OCI-LY1 (cell line): ENCODE results near the gene AMIGO2.

Experiments used
- CTCF ChIP-seq: fragments of 200-600 bp; sonication (generic), shearing (Covaris generic); IDR thresholded peaks from 2 replicates; pipeline ENCODE4 v1.5.1; 2017; ENCODE audit warnings: mild to moderate bottlenecking, antibody characterized with exemption, low read length, moderate library complexity, mixed read lengths
- EZH2 ChIP-seq: fragments of 200-600 bp; sonication (generic), shearing (Covaris generic); IDR thresholded peaks from 2 replicates; pipeline ENCODE4 v1.8.0; 2017; ENCODE audit warnings: borderline replicate concordance, mixed run types, mild to moderate bottlenecking, antibody characterized with exemption, low read length, moderate library complexity, mixed read lengths

- TF ChIP-seq CTCF (no peak), EZH2 (no peak)
These were observed 30.3 kb upstream of the AMIGO2 start for GRCh38 chr12:47110011-47110541.
